Left lung (tissue), 10 donors: Measurements from ENCODE around the gene KRTAP9-9. TPM values are rescaled to one million over a fixed set of nuclear protein-coding genes. Genes with fewer than 3 reads are reported as not detected.
"Not testable (repeated sequence)": the region's sequence is repeated elsewhere in the genome, so short reads cannot be mapped to it uniquely, and the experiment has no call there.

Experiments used
- ATAC-seq: fragments of 200-7000 bp; cut with Tn5 transposase; one replicate; pipeline ENCODE4 v1.9.1; 2020; ENCODE audit warnings: moderate library complexity
- DNase-seq, 4 donors: peaks; one replicate each; pipeline ENCODE4 v3.0.0-alpha.2; 2013 to 2020
- H3K27ac ChIP-seq, 2 donors: fragments of 200-600 bp; sonication (generic) in 1 of 2; one replicate each; pipeline versions ENCODE4 v1.5.0 to v1.8.0; 2020 to 2021
- H3K27me3 ChIP-seq, 2 donors: fragments of 200-600 bp; sonication (generic) in 1 of 2; one replicate each; pipeline versions ENCODE4 v1.5.0 to v1.8.0; 2020 to 2021
- H3K36me3 ChIP-seq, 2 donors: fragments of 200-600 bp; sonication (generic) in 1 of 2; one replicate each; pipeline versions ENCODE4 v1.5.0 to v1.8.0; 2020 to 2021
- H3K4me1 ChIP-seq, 2 donors: fragments of 200-600 bp; one replicate each; pipeline ENCODE4 v1.8.0; 2021
- H3K4me3 ChIP-seq, 2 donors: fragments of 200-600 bp; sonication (generic) in 1 of 2; one replicate each; pipeline versions ENCODE4 v1.5.0 to v1.8.0; 2020 to 2021; ENCODE audit warnings: mild to moderate bottlenecking in 1 of 2
- H3K9me3 ChIP-seq, 2 donors: fragments of 200-600 bp; sonication (generic) in 1 of 2; one replicate each; pipeline versions ENCODE4 v1.5.0 to v1.8.0; 2020 to 2021
- CTCF ChIP-seq, 2 donors: fragments of 200-600 bp; sonication (generic) in 1 of 2; IDR thresholded peaks; one replicate each; pipeline versions ENCODE4 v1.5.0 to v1.8.0; 2021; ENCODE audit warnings: antibody characterized with exemption in 2 of 2
- intact Hi-C, 2 donors: fragments of 100-400 bp; cut with DNase I; formaldehyde crosslinking; loops; one replicate each; pipeline versions ENCODE4 v1.11.2 to v1.14.2; 2022
- polyA plus RNA-seq, 6 donors: library from polyadenylated mRNA; unstranded; fragments of 120-200 nt; gene quantifications; one replicate each; pipeline ENCODE4 v1.2.1, GENCODE V29; 2013; ENCODE audit not compliant: insufficient read length in 6 of 6
- total RNA-seq, 2 donors: library from RNA; stranded (reverse); fragmentation: NEBNext Ultra II Directional; extraction: Animal tissue kit (Norgen Biotek cat#: 25700); gene quantifications; one replicate each; pipeline ENCODE4 v1.2.1, GENCODE V29; 2021
- donor health status: DM: no; HTN: yes; CAD: no.
- donor health status: DM: no; HTN: no; CAD: no.

The KRTAP9-9 gene
- total and polyA plus RNA-seq, 8 donors = not detected

GRCh38 chr17:41226051-41226450 lies 29.1 kb upstream of the KRTAP9-9 start:
- no peaks in the 10 kb centered on the region for H3K4me1 ChIP-seq
- DNase-seq (no peak), ATAC-seq (no peak)
- no peaks in the 10 kb centered on the region for H3K9me3 ChIP-seq
- H3K27me3 ChIP-seq = peaks cover 0 to 14% of the 10 kb centered on the region in 2 donors
- intact Hi-C loops = no loop called here
- no peak overlapping the region for H3K4me3 ChIP-seq
- no peak for TF ChIP-seq CTCF (IDR thresholded peaks at IDR 0.05)
- H3K27ac ChIP-seq = no peak overlapping the region
- H3K36me3 ChIP-seq = no peaks in the 10 kb centered on the region

GRCh38 chr17:41226598-41227095 lies 28.5 kb upstream of the KRTAP9-9 start, which contains the start of gene KRTAP9-2:
TSS of gene KRTAP9-2 (plus strand) at chr17:41226648. CDS start at chr17:41226655, 7 bp downstream.
- ATAC-seq, H3K36me3 ChIP-seq, DNase-seq, H3K27ac ChIP-seq, H3K9me3 ChIP-seq, H3K4me3 ChIP-seq, intact Hi-C loops, H3K4me1 ChIP-seq: not testable (repeated sequence)
- H3K27me3 ChIP-seq = peaks cover 0 to 15% of the 10 kb centered on the region in 2 donors

- H3K4me3 ChIP-seq = no peak overlapping the region
- no peak for ATAC-seq
- TF ChIP-seq CTCF (IDR thresholded peaks at IDR 0.05) = no peak
Observed at GRCh38 chr17:41230094-41230493, 25.1 kb upstream of the KRTAP9-9 start.

GRCh38 chr17:41231731-41232130 lies 23.5 kb upstream of the KRTAP9-9 start:
- Histone ChIP-seq H3K36me3 (no peaks in the 10 kb centered on the region), H3K27me3 (peaks cover 0 to 28% of the 10 kb centered on the region in 2 donors), H3K4me3 (no peak overlapping the region), H3K27ac (no peak overlapping the region), H3K4me1 (no peaks in the 10 kb centered on the region), H3K9me3 (no peaks in the 10 kb centered on the region)
- intact Hi-C loops = no loop called here
- TF ChIP-seq CTCF (IDR thresholded peaks at IDR 0.05) = no peak
- DNase-seq = no peak
- ATAC-seq = no peak

More at GRCh38 chr17:41230094-41230493, 25.1 kb upstream of the KRTAP9-9 start:
- H3K9me3 ChIP-seq = no peaks in the 10 kb centered on the region
- H3K27me3 ChIP-seq = peaks cover 0 to 41% of the 10 kb centered on the region in 2 donors
- no peaks in the 10 kb centered on the region for H3K36me3 ChIP-seq
- intact Hi-C loops = no loop called here
- H3K27ac ChIP-seq = no peak overlapping the region
- H3K4me1 ChIP-seq = no peaks in the 10 kb centered on the region
- no peak for DNase-seq

- ATAC-seq, H3K36me3 ChIP-seq, intact Hi-C loops, H3K4me1 ChIP-seq, H3K27ac ChIP-seq, H3K4me3 ChIP-seq, H3K9me3 ChIP-seq: not testable (repeated sequence)
- peaks cover 0 to 27% of the 10 kb centered on the region in 2 donors for H3K27me3 ChIP-seq
- peak in 1 of 4 donors; percentile 32 for DNase-seq
Observed at GRCh38 chr17:41232399-41233105, 22.6 kb upstream of the KRTAP9-9 start, which contains the start of gene KRTAP9-3. TSS of gene KRTAP9-3 (plus strand) at chr17:41232449. CDS start at chr17:41232502, 53 bp downstream.

- H3K36me3 ChIP-seq = not testable (repeated sequence)
Observed at GRCh38 chr17:41237116-41237515, 18.1 kb upstream of the KRTAP9-9 start.

GRCh38 chr17:41237949-41238437 lies 17.2 kb upstream of the KRTAP9-9 start, which contains the start of gene KRTAP9-8:
TSS of gene KRTAP9-8 (plus strand) at chr17:41237999. CDS start at chr17:41238052, 53 bp downstream.
- H3K9me3 ChIP-seq, H3K4me3 ChIP-seq, H3K4me1 ChIP-seq, H3K27ac ChIP-seq, intact Hi-C loops, H3K36me3 ChIP-seq, ATAC-seq: not testable (repeated sequence)
- DNase-seq = peak in 1 of 4 donors; percentile 44
- peaks cover 0 to 23% of the 10 kb centered on the region in 2 donors for H3K27me3 ChIP-seq

More at GRCh38 chr17:41237116-41237515, 18.1 kb upstream of the KRTAP9-9 start:
- ATAC-seq, H3K4me1 ChIP-seq, intact Hi-C loops, DNase-seq, H3K4me3 ChIP-seq, H3K9me3 ChIP-seq, H3K27ac ChIP-seq: not testable (repeated sequence)
- peaks cover 0 to 31% of the 10 kb centered on the region in 2 donors for H3K27me3 ChIP-seq

- H3K27ac ChIP-seq, H3K9me3 ChIP-seq, H3K4me1 ChIP-seq, H3K27me3 ChIP-seq, intact Hi-C loops, ATAC-seq, H3K36me3 ChIP-seq, H3K4me3 ChIP-seq, DNase-seq: not testable (repeated sequence)
Observed at GRCh38 chr17:41246995-41247787, 8.0 kb upstream of the KRTAP9-9 start.

GRCh38 chr17:41249637-41250240 lies 5.4 kb upstream of the KRTAP9-9 start, which contains the start of gene KRTAP9-4:
TSS of gene KRTAP9-4 (plus strand) at chr17:41249687. CDS start at chr17:41249721, 34 bp downstream.
- H3K36me3 ChIP-seq, H3K27ac ChIP-seq, ATAC-seq, H3K4me1 ChIP-seq, intact Hi-C loops, H3K27me3 ChIP-seq, H3K9me3 ChIP-seq, DNase-seq, H3K4me3 ChIP-seq: not testable (repeated sequence)
